SJSA1 (cell line): Measurements from ENCODE around the gene ARHGEF9. TPM values are rescaled to one million over a fixed set of nuclear protein-coding genes. Genes with fewer than 3 reads are reported as not detected.

ENCODE experiments used
- DNase-seq, 2 experiments: peaks; one replicate each; pipeline ENCODE4 v3.0.0-alpha.2; 2015 to 2020; ENCODE audit warnings: low spot score in 2 of 2, low read depth in 1 of 2
- H3K27ac ChIP-seq: fragments of 250-450 bp; sonication (Bioruptor Pico); 2 replicates; pipeline ENCODE4 v1.5.1; 2020; ENCODE audit warnings: mild to moderate bottlenecking, moderate library complexity
- H3K27me3 ChIP-seq: fragments of 250-450 bp; sonication (Bioruptor Pico); replicated peaks from 2 replicates; pipeline ENCODE4 v1.5.1; 2020; ENCODE audit warnings: mild to moderate bottlenecking, moderate library complexity
- H3K36me3 ChIP-seq: fragments of 250-450 bp; sonication (Bioruptor Pico); 2 replicates; pipeline ENCODE4 v1.5.1; 2020; ENCODE audit warnings: mild to moderate bottlenecking
- H3K4me1 ChIP-seq: fragments of 250-450 bp; sonication (Bioruptor Pico); replicated peaks from 2 replicates; pipeline ENCODE4 v1.6.1; 2021; ENCODE audit warnings: mild to moderate bottlenecking
- H3K4me3 ChIP-seq: fragments of 250-450 bp; sonication (Bioruptor Pico); 2 replicates; pipeline ENCODE4 v1.5.1; 2020; ENCODE audit warnings: mild to moderate bottlenecking
- H3K9me3 ChIP-seq: fragments of 250-450 bp; sonication (Bioruptor Pico); replicated peaks from 2 replicates; pipeline ENCODE4 v1.5.1; 2020; ENCODE audit warnings: mild to moderate bottlenecking
- total RNA-seq: library from RNA; depleted of rRNA; stranded (reverse); fragments of >200 nt; shearing (Covaris generic); gene quantifications from 2 replicates; pipeline ENCODE4 v1.2.3, GENCODE V29; 2014

Gene ARHGEF9
- total RNA-seq, 1 experiment from 2014 or later, result 15.1 TPM

GRCh38 chrX:63758011-63758410 is 27.0 kb downstream of the ARHGEF9 start:
- Histone ChIP-seq H3K9me3 (no peaks in the 10 kb centered on the region), H3K27me3 (no peaks in the 10 kb centered on the region), H3K36me3 (no peaks in the 10 kb centered on the region), H3K4me1 (peaks cover 8% of the 10 kb centered on the region), H3K4me3 (no peak overlapping the region), H3K27ac (no peak overlapping the region)
- no peak for DNase-seq

GRCh38 chrX:63755892-63756291 is 29.1 kb downstream of the ARHGEF9 start:
- H3K36me3 ChIP-seq, result no peaks in the 10 kb centered on the region
- no peak for DNase-seq
- peaks cover 8% of the 10 kb centered on the region for H3K4me1 ChIP-seq
- no peaks in the 10 kb centered on the region for H3K27me3 ChIP-seq
- no peaks in the 10 kb centered on the region for H3K9me3 ChIP-seq
- no peak overlapping the region for H3K27ac ChIP-seq
- H3K4me3 ChIP-seq, result no peak overlapping the region

GRCh38 chrX:63754860-63755579 is 30.0 kb downstream of the ARHGEF9 start:
- no peaks in the 10 kb centered on the region for H3K27me3 ChIP-seq

GRCh38 chrX:63754136-63754859 is 30.7 kb downstream of the ARHGEF9 start:
- peaks cover 8% of the 10 kb centered on the region for H3K4me1 ChIP-seq
- no peak for DNase-seq
- peak overlapping the region; percentile 65 for H3K4me3 ChIP-seq
- no peaks in the 10 kb centered on the region for H3K9me3 ChIP-seq
- H3K36me3 ChIP-seq, result no peaks in the 10 kb centered on the region
- no peaks in the 10 kb centered on the region for H3K27me3 ChIP-seq
- peak overlapping the region; percentile 74 for H3K27ac ChIP-seq

More at GRCh38 chrX:63754860-63755579, 30.0 kb downstream of the ARHGEF9 start:
- Histone ChIP-seq H3K36me3 (no peaks in the 10 kb centered on the region), H3K9me3 (no peaks in the 10 kb centered on the region), H3K4me1 (peaks cover 8% of the 10 kb centered on the region), H3K27ac (peak overlapping the region; percentile 74), H3K4me3 (peak overlapping the region; percentile 65)
- peak; percentile 86 to 90 for DNase-seq

DNA sequence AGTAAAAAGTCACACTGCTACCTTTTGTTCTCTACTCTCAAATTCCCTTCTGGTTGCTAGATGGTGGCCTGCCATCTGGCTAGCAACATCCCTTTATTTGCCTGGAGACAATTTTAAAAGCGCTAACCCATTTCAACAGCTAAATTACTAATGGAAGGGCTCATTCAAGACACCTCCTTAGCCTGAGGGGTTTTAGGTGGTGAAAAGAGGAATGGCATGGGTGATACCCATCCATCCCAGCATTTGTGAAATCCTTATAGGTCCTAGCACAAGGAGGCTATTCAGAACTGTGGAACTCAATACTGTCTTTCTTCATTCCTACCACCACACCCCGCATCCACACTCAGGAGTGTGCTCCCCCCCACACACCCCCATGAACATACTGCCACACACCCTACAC is 33.5 kb downstream of the ARHGEF9 start:
- H3K4me3 ChIP-seq, result no peak overlapping the region
- no peak for DNase-seq
- H3K4me1 ChIP-seq, result peaks cover 8% of the 10 kb centered on the region
- no peaks in the 10 kb centered on the region for H3K9me3 ChIP-seq
- H3K27ac ChIP-seq, result no peak overlapping the region
- H3K27me3 ChIP-seq, result no peaks in the 10 kb centered on the region
- no peaks in the 10 kb centered on the region for H3K36me3 ChIP-seq

DNA sequence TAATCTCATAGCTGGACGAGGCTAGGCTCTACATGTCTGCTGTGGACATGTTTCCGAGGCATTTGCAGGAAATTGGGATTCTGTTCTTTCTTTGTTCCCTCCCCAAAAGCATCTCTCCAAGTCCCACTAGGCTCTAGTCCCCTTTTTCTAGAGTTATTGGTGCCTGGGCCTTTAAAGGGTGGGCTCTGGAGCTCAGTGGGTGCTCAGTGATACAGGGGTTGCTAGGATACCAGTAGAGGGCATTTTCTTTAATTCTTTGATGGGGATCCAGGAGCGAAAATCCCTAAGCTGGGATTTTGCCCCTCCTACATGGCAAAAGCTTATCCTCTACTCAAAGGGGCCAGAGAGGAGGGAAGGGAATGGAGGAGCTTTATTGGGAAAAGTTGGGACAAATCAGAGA is 34.2 kb downstream of the ARHGEF9 start:
- Histone ChIP-seq H3K4me3 (no peak overlapping the region), H3K27me3 (no peaks in the 10 kb centered on the region), H3K27ac (no peak overlapping the region), H3K36me3 (no peaks in the 10 kb centered on the region), H3K9me3 (no peaks in the 10 kb centered on the region), H3K4me1 (peaks cover 8% of the 10 kb centered on the region)
- DNase-seq, result no peak

GRCh38 chrX:63747331-63747730 is 37.7 kb downstream of the ARHGEF9 start:
- DNase-seq, result no peak
- no peak overlapping the region for H3K4me3 ChIP-seq
- H3K27me3 ChIP-seq, result no peaks in the 10 kb centered on the region
- no peaks in the 10 kb centered on the region for H3K9me3 ChIP-seq
- no peak overlapping the region for H3K27ac ChIP-seq
- H3K4me1 ChIP-seq, result no peaks in the 10 kb centered on the region
- H3K36me3 ChIP-seq, result no peaks in the 10 kb centered on the region

DNA sequence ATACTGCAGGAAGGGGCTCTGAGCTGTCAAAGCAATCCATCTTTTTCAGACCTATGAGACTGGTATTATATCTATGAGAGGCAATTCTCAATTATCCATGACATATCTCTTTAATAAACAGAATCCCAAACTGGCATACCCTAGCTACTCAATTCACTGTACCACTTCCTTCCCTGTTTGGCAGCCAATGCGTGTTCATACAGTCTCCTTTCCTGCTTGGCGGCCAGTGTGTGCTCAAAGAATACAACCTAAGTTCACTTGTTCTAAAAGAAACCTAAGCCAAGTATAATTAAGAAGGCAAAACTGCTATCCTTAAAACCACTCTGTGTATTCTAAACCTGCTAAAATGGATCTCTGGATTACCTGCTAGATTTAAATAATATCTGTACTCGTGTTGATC is 38.3 kb downstream of the ARHGEF9 start:
- no peaks in the 10 kb centered on the region for H3K36me3 ChIP-seq
- H3K9me3 ChIP-seq, result no peaks in the 10 kb centered on the region
- H3K4me3 ChIP-seq, result no peak overlapping the region
- H3K27ac ChIP-seq, result no peak overlapping the region
- H3K4me1 ChIP-seq, result no peaks in the 10 kb centered on the region
- no peaks in the 10 kb centered on the region for H3K27me3 ChIP-seq
- no peak for DNase-seq

DNA sequence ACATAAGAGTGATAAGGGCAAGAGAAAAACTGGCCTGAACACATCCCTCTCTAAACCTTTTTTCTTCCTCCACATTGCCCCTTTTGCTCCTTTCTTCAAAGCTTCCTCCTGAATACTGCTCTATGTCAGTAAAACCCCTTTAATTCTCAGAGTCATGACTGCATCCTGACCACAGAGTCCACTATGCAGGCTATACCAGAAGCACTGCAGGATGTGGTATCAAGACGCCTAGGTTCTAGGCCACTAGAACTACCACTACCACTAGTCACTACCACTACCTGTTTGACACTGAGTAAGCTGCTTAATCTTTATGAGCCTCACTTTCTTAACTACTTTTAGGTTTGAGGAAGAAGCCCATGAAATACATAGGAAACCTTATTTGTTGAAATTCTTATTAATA is 38.7 kb downstream of the ARHGEF9 start:
- Histone ChIP-seq H3K4me1 (no peaks in the 10 kb centered on the region), H3K27ac (no peak overlapping the region), H3K9me3 (no peaks in the 10 kb centered on the region), H3K36me3 (no peaks in the 10 kb centered on the region), H3K4me3 (no peak overlapping the region), H3K27me3 (no peaks in the 10 kb centered on the region)
- no peak for DNase-seq

- no peak overlapping the region for H3K27ac ChIP-seq
- H3K4me1 ChIP-seq, result no peaks in the 10 kb centered on the region
- no peaks in the 10 kb centered on the region for H3K27me3 ChIP-seq
- H3K36me3 ChIP-seq, result no peaks in the 10 kb centered on the region
- no peaks in the 10 kb centered on the region for H3K9me3 ChIP-seq
- H3K4me3 ChIP-seq, result no peak overlapping the region
- no peak for DNase-seq
Observed at GRCh38 chrX:63744850-63745394, 40.1 kb downstream of the ARHGEF9 start.

GRCh38 chrX:63743596-63743995 is 41.4 kb downstream of the ARHGEF9 start:
- Histone ChIP-seq H3K36me3 (no peaks in the 10 kb centered on the region), H3K27ac (no peak overlapping the region), H3K27me3 (no peaks in the 10 kb centered on the region), H3K4me3 (no peak overlapping the region), H3K9me3 (no peaks in the 10 kb centered on the region), H3K4me1 (no peaks in the 10 kb centered on the region)
- no peak for DNase-seq

DNA sequence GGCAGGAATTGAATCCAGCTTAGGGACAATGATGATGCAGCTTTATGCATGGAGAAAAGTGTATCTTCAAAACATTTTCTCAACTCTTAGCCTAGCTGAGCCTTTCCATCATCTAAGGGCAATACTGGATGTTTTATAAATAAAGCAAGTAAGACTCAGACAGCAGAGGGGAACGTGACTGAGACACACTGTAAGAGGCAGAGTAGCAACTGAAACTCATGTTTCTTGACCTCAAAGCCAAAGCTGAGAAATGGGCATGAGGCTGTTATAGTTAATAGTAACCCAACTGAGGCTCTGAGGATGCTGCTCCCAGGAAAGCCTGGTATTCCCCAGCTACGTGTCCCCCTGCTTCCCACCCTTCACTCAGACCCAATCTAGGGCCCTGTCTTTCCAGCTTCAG is 44.6 kb downstream of the ARHGEF9 start:
- no peak for DNase-seq
- Histone ChIP-seq H3K4me3 (no peak overlapping the region), H3K27ac (no peak overlapping the region), H3K36me3 (no peaks in the 10 kb centered on the region), H3K9me3 (no peaks in the 10 kb centered on the region), H3K27me3 (no peaks in the 10 kb centered on the region), H3K4me1 (no peaks in the 10 kb centered on the region)

DNA sequence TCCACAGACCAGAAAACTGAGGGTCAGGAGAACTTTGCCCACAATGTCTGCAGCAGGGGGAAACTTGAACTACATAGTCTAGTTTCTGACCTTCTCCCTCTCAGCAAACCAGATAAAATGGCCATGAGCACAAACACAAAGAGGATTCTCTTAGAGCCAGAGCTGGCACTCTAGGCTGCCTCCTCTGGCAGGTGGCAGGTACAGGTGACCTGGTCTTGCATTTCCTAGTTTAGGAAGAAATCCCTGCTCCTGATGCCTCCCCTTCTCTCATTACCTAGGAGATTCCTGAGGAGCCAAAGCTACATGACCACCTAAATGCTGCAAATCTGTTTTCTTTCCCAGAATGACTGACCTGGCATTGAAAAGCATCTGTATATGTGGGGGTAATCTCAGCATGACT is 45.1 kb downstream of the ARHGEF9 start:
- H3K4me1 ChIP-seq, result no peaks in the 10 kb centered on the region
- H3K4me3 ChIP-seq, result no peak overlapping the region
- no peak overlapping the region for H3K27ac ChIP-seq
- no peak for DNase-seq
- H3K27me3 ChIP-seq, result no peaks in the 10 kb centered on the region
- no peaks in the 10 kb centered on the region for H3K36me3 ChIP-seq
- H3K9me3 ChIP-seq, result no peaks in the 10 kb centered on the region

GRCh38 chrX:63738696-63739095 is 46.3 kb downstream of the ARHGEF9 start:
- no peaks in the 10 kb centered on the region for H3K36me3 ChIP-seq
- no peak for DNase-seq
- H3K4me1 ChIP-seq, result no peaks in the 10 kb centered on the region
- H3K27ac ChIP-seq, result no peak overlapping the region
- H3K27me3 ChIP-seq, result no peaks in the 10 kb centered on the region
- H3K9me3 ChIP-seq, result no peaks in the 10 kb centered on the region
- H3K4me3 ChIP-seq, result no peak overlapping the region
